Stimulated activated CD8-positive, alpha-beta memory T cell treated with anti-CD3 and anti-CD28 coated beads, Interleukin-15, amount 100 ng/mL, for 1 hour (primary cell): Measurements from ENCODE around the gene TP53INP2.
"Not testable (repeated sequence)": the region's sequence is repeated elsewhere in the genome, so short reads cannot be mapped to it uniquely, and the experiment has no call there.

ENCODE experiments used
- DNase-seq: peaks from one replicate; pipeline ENCODE4 v3.0.0-alpha.2; 2020; ENCODE audit warnings: low read depth

Gene TP53INP2, protein sequence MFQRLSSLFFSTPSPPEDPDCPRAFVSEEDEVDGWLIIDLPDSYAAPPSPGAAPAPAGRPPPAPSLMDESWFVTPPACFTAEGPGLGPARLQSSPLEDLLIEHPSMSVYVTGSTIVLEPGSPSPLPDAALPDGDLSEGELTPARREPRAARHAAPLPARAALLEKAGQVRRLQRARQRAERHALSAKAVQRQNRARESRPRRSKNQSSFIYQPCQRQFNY

GRCh38 chr20:34704177-34705007 is at the start of gene TP53INP2:
TSS of gene TP53INP2 (plus strand) at chr20:34704344. CDS start at chr20:34708740, 4,396 bp downstream.
- peak; percentile 67 for DNase-seq

- not testable (repeated sequence) for DNase-seq
Observed at GRCh38 chr20:34658654-34659053, 45.5 kb upstream of the TP53INP2 start.

DNA sequence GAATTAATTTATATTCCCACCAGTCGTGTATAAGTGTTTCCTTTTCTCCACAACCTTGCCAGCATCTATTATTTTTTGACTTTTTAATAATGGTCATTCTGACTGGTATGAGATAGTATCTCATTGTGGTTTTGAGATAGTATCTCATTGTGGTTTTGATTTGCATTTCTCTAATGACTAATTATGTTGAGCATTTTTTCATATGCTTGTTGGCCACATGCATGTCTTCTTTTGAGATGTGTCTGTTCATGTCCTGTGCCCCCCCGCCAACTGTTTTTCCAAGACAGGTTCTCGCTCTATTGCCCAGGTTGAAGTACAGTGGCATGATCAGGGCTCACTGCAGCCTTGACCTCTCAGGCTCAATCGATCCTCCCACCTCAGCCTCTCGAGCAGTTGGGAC is 42.3 kb upstream of the TP53INP2 start:
- DNase-seq = not testable (repeated sequence)

- no peak for DNase-seq
Observed at GRCh38 chr20:34663213-34663943, 40.8 kb upstream of the TP53INP2 start.

- DNase-seq = not testable (repeated sequence)
Observed at GRCh38 chr20:34664751-34665150, 39.4 kb upstream of the TP53INP2 start.

GRCh38 chr20:34669094-34669493 is 35.0 kb upstream of the TP53INP2 start:
- DNase-seq = no peak

DNA sequence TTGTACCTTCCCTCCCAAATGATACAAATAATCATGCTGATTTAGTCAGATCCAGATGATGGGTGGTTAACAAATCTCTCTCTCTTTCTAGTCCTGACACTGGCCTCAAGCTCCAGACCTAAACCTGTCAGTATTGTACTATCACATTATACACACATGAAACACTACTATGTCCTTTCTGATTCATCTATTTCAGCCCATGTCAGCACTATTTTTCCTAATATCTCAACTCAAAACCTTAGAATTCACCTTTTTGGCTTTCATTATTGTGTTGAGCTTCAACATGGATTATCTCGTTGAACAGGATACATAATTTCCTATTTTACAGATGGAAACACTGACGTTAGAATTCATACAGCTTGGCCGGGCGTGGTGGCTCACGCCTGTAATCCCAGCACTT is 30.7 kb upstream of the TP53INP2 start:
- DNase-seq = no peak

- no peak for DNase-seq
Observed at GRCh38 chr20:34675561-34675960, 28.6 kb upstream of the TP53INP2 start.

DNA sequence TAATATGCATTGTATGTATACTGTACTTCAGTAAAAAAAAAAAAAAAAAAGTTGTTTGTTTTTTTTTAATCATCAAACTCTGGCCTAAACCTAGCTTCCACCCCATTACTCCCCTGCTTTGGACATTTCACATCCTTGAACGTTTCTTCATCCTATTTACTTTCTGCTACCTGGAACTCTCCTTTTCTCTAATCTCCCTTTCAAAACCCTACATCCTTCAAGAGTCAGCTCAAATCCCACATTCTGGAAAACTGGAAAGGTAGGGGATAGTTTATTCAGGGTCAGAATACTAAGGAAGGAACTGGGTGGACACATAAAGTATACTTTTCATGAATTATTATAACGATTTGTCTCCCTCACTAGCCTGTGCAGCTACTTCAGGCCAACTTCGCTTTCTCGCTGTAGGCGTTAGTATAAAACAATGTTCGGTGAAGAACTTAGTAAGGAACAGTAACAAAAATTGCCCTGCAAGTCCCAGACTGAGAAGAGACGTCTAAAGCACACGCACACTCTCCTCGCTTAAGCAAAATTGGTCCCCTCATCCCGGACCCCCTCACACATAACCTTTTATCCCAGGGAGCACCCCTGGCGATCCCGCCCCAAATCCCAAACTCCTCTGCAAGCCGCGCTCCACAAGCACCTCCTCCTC is 28.0 kb upstream of the TP53INP2 start:
- no peak for DNase-seq

DNA sequence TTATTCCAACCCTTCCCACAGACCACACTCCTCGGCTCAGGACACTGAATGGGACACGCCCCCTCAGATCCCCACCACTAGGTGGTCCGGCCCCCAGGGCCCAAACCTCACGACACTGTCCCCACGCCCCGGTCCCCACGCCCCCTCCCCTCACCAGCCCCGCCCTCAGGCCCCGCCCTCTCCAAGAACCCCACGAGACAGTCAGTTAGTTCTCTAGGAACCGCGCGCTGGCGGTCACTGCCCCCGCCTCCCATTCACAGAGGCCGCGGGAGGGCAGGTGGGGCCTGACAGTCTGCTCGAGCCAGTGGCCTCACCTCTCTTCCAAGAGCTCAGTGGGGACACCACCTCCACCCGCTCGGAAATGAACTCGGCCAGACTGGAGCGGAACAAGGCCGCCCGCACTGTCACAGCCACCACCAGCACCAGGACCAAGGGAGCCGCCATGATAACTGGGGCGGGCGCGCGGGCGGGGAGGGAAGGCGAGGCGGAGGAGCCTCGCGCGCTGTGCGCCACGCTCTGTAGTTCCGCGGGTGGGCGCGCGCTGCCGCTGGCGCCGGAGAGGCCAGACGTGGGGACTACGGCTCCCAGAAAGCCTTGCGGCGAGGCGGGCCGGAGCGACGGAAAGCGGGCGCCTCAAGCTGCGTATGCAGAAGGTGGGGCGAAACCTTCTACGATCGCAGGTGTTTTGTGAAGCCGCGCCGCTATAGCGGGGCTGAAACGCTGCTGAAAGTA is 27.3 kb upstream of the TP53INP2 start, which contains the start of gene PIGU:
TSS of gene PIGU (minus strand) at position 451 of the 732 bp plus-strand sequence. CDS start at position 444, 7 bp downstream.
- DNase-seq = peak; percentile 87

- no peak for DNase-seq
Observed at GRCh38 chr20:34680586-34681175, 23.5 kb upstream of the TP53INP2 start.

DNA sequence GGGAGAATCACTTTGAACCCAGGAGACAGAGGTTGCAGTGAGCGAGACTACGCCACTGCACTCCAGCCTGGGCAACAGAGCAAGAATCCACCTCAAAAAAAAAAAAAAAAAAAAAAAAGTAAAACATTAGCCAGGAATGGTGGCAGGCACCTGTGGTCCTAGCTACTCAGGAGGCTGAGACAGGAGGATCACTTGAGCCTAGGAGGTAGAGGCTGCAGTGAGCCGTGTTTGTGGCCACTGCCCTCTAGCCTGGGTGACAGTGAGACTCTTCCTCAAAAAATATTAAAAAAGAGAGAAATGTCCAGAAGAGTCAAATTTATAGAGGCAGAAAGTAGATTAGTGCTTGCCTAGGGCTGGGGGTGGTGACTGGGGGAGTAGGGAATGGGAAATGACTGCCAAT is 20.5 kb upstream of the TP53INP2 start:
- no peak for DNase-seq

- DNase-seq = no peak
Observed at GRCh38 chr20:34689486-34689885, 14.7 kb upstream of the TP53INP2 start.

- DNase-seq = no peak
Observed at GRCh38 chr20:34691838-34692237, 12.3 kb upstream of the TP53INP2 start.

GRCh38 chr20:34693414-34693813 is 10.7 kb upstream of the TP53INP2 start:
- no peak for DNase-seq

- DNase-seq = no peak
Observed at GRCh38 chr20:34701405-34702085, 2.6 kb upstream of the TP53INP2 start.

- no peak for DNase-seq
Observed at GRCh38 chr20:34703061-34703423, 1.1 kb upstream of the TP53INP2 start.

DNA sequence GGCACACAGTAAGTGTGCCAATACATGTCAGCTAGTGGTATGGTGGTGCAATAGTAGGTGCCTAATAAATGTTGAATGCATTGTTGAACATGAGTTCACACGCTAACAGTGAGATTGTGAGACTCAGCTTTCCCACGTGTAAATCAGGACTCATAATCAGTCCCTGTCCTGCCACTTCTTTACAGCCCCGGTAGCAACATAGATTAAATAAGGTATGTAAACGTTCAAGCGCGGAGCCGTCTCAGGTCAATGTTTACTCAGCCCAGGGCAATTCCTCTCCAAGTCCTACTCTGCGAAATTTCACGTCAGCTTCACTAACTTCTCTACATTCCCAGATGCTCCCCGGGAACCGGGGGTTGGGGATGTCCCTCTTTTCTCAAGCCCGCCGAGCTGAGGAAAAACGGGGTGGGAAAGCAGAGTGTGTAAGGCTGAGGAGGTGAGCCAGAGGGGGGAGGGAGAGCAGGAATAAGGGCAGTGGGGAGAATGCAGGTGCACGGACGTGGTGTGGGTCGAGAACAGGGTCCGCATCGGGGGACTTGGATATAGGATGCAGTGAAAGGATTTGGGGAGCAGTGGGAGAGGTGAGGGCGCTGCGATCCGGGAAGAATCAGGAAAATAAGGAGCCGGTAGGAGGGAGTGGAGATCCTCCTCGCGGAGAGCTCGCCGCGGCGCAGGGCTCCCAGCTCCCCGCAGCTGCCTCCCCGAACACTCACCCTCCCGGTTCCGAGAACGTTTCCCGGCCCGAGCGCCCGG is 544 bp upstream of the TP53INP2 start:
- no peak for DNase-seq

DNA sequence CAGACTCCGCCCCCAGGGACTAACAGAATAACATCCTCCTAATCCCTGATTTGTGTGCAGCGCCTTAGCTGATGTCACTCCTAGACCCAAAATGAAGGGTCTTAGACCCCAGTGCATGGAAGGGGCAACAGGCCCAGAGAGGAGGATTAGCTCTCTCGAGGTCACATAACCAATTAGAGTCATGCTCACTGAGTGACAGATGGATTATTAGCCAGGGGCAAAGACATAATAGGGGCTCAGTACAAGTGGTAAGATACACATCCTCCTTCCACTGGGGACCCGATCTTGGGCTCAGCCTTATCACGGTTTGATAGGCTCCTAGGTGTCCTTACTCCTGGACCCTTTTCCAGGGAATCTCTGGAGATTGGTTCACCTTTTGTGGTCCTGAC is 858 bp downstream of the TP53INP2 start:
- no peak for DNase-seq
